Smooth muscle cell (in vitro differentiated cells): Measurements from ENCODE around the gene TUSC2. TPM values are rescaled to one million over a fixed set of nuclear protein-coding genes. Genes with fewer than 3 reads are reported as not detected.

Source experiments
- DNase-seq: peaks from one replicate; lab custom pipeline; 2025; ENCODE audit not compliant: unreplicated experiment; lab: John Stamatoyannopoulos, UW
- H2AFZ ChIP-seq: fragments of 200-600 bp; sonication (generic); 2 replicates; pipeline ENCODE4 v1.6.0; 2016; ENCODE audit warnings: antibody characterized with exemption, low read depth, mild to moderate bottlenecking
- H3F3A ChIP-seq: fragments of 200-600 bp; sonication (generic); 2 replicates; pipeline ENCODE4 v1.6.0; 2017; ENCODE audit warnings: antibody characterized with exemption, low read depth
- H3K27ac ChIP-seq: fragments of 200-600 bp; sonication (generic); 2 replicates; pipeline ENCODE4 v1.5.1; 2016; ENCODE audit warnings: low read depth, mild to moderate bottlenecking
- H3K27me3 ChIP-seq: fragments of 200-600 bp; sonication (generic); 2 replicates; pipeline ENCODE4 v1.6.1; 2016; ENCODE audit warnings: low read depth, mild to moderate bottlenecking
- H3K36me3 ChIP-seq: fragments of 200-600 bp; sonication (generic); 2 replicates; pipeline ENCODE4 v1.5.1; 2016; ENCODE audit warnings: low read depth
- H3K4me1 ChIP-seq: fragments of 200-600 bp; sonication (generic); 2 replicates; pipeline ENCODE4 v1.5.1; 2016; ENCODE audit warnings: low read depth
- H3K4me2 ChIP-seq: fragments of 200-600 bp; sonication (generic); 2 replicates; pipeline ENCODE4 v1.6.0; 2016; ENCODE audit warnings: mild to moderate bottlenecking
- H3K4me3 ChIP-seq: fragments of 200-600 bp; sonication (generic); 2 replicates; pipeline ENCODE4 v1.5.1; 2016; ENCODE audit warnings: mild to moderate bottlenecking
- H3K79me2 ChIP-seq: fragments of 200-600 bp; sonication (generic); 2 replicates; pipeline ENCODE4 v1.6.0; 2016; ENCODE audit warnings: low read depth, mild to moderate bottlenecking
- H3K9ac ChIP-seq: fragments of 200-600 bp; sonication (generic); 2 replicates; pipeline ENCODE4 v1.6.0; 2016; ENCODE audit warnings: low read depth
- H3K9me3 ChIP-seq: fragments of 200-600 bp; sonication (generic); replicated peaks from 2 replicates; pipeline ENCODE4 v1.5.1; 2016; ENCODE audit warnings: low read depth
- H4K20me1 ChIP-seq: fragments of 200-600 bp; sonication (generic); 2 replicates; pipeline ENCODE4 v1.6.0; 2016; ENCODE audit warnings: low read depth
- WGBS: methylation state at CpG from one replicate; pipeline ENCODE4 v1.1.7; 2016; ENCODE audit warnings: low lambda C conversion rate; 5-methylcytosine and 5-hydroxymethylcytosine counted together
- polyA plus RNA-seq: library from polyadenylated mRNA; unstranded; fragments of >200 nt; fragmentation: Nextera tagmentation; extraction: Ambion mirVana; gene quantifications from 2 replicates; pipeline ENCODE4 v1.2.1, GENCODE V29; 2016
- total RNA-seq: library from RNA; depleted of rRNA; stranded (reverse); fragments of >200 nt; gene quantifications from 2 replicates; pipeline ENCODE4 v1.2.3, GENCODE V29; 2014
- TF ChIP-seq, protein P1 (sequence below): fragments of 200-600 bp; sonication (generic); IDR thresholded peaks from 2 replicates; pipeline ENCODE4 v1.5.1; 2017; ENCODE audit warnings: borderline replicate concordance, mild to moderate bottlenecking, antibody characterized with exemption; ENCODE audit not compliant: insufficient read depth, poor library complexity, severe bottlenecking

TUSC2 gene
- total and polyA plus RNA-seq, 2 experiments from 2014 or later = 25.1 to 53.4 TPM

DNA sequence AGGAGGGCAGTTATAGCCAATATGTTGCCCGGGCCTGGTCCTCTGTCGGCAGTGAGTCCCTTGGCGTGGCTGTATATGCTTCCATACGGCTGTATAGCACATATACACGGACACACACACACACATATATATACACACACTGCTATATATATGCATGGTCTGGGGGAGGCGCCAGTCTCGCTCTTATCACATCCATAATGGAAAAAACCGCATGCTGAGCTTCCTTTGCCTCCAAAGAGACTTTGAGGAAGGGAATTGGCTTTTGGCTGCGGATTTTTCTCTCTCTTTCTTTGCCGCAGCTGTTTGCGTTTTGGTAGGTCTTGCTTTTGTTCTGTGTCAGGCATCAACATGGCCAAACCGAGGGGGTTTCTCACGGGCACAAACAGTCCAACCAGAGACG, 42.6 kb upstream of the TUSC2 start:
- 58% methylated on average over 14 of the region's 14 CpGs for WGBS
- Histone ChIP-seq H3K27me3 (no peaks in the 10 kb centered on the region), H3F3A (no peaks in the 10 kb centered on the region), H2AFZ (no peak overlapping the region), H3K4me3 (no peak overlapping the region), H3K9ac (no peak overlapping the region), H3K79me2 (no peaks in the 10 kb centered on the region), H4K20me1 (no peaks in the 10 kb centered on the region), H3K9me3 (no peaks in the 10 kb centered on the region), H3K4me2 (no peak overlapping the region), H3K27ac (no peak overlapping the region), H3K4me1 (peaks cover 6% of the 10 kb centered on the region), H3K36me3 (no peaks in the 10 kb centered on the region)
- TF ChIP-seq, protein P1, sequence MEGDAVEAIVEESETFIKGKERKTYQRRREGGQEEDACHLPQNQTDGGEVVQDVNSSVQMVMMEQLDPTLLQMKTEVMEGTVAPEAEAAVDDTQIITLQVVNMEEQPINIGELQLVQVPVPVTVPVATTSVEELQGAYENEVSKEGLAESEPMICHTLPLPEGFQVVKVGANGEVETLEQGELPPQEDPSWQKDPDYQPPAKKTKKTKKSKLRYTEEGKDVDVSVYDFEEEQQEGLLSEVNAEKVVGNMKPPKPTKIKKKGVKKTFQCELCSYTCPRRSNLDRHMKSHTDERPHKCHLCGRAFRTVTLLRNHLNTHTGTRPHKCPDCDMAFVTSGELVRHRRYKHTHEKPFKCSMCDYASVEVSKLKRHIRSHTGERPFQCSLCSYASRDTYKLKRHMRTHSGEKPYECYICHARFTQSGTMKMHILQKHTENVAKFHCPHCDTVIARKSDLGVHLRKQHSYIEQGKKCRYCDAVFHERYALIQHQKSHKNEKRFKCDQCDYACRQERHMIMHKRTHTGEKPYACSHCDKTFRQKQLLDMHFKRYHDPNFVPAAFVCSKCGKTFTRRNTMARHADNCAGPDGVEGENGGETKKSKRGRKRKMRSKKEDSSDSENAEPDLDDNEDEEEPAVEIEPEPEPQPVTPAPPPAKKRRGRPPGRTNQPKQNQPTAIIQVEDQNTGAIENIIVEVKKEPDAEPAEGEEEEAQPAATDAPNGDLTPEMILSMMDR = peak; percentile 27
- no peak for DNase-seq

DNA sequence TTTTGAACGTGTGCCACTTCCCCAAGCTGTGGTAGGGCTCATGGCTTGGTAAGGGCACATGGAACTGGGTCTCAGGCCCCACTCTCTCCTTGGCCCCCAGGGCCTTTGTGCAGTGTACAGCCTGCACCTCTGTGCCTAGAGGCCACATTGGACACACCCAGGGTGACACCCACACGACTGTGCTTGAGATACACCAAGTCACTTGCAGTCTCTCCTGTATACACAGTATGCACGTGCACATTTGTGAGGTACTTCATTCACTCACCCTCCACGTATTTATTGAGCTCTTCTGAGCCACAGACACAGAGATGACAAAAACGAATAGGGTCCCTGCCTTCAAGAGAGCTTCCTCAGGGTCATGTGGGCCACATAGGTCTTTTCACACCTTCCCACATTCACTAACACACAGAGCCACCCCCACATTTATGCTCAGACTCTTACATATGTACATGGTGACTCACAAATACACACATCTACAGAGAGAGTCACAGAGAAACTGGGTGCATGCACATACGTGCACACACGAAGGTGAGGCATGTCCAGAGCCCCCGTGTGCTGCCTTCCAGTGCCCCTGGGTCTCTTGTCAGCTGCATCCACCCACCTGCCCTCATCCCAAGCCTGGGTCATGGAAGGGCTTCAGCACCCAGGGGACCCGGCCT, 41.1 kb upstream of the TUSC2 start:
- DNase-seq = no peak

DNA sequence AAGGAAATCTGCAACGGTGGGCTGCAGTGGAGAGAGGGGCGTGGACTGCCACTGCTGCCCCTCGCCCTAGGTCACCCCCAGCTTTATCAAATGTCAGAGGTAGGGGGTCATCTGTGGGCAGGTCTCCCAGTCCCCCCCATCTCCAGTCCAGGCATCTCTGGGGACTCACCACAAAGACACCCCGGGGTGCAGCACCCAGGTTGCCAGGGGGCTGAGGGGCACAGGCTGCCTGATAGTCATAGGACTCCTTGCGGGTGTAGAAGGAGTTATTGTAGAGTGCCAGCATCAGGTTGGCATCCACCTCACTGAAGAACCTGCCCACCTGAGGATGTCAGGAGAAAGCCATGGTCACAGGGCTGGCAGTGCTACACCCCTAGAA, 37.8 kb upstream of the TUSC2 start:
- no peak overlapping the region for H3K9ac ChIP-seq
- H4K20me1 ChIP-seq = no peaks in the 10 kb centered on the region
- no peaks in the 10 kb centered on the region for H3F3A ChIP-seq
- no peak overlapping the region for H2AFZ ChIP-seq
- peaks cover 3% of the 10 kb centered on the region for H3K4me1 ChIP-seq
- H3K27me3 ChIP-seq = no peaks in the 10 kb centered on the region
- H3K9me3 ChIP-seq = no peaks in the 10 kb centered on the region
- WGBS = 74% methylated on average over 5 of the region's 5 CpGs
- TF ChIP-seq, protein P1 = no peak
- DNase-seq = no peak
- H3K4me2 ChIP-seq = peak overlapping the region; percentile 83
- no peaks in the 10 kb centered on the region for H3K79me2 ChIP-seq
- H3K36me3 ChIP-seq = no peaks in the 10 kb centered on the region
- no peak overlapping the region for H3K27ac ChIP-seq
- peak overlapping the region; percentile 60 for H3K4me3 ChIP-seq

More for the DNA sequence above, 41.1 kb upstream of the TUSC2 start:
- 80% methylated on average over 9 of the region's 9 CpGs for WGBS
- H3K9me3 ChIP-seq = no peaks in the 10 kb centered on the region
- no peak overlapping the region for H3K4me3 ChIP-seq
- no peaks in the 10 kb centered on the region for H3K79me2 ChIP-seq
- no peaks in the 10 kb centered on the region for H3K27me3 ChIP-seq
- H4K20me1 ChIP-seq = no peaks in the 10 kb centered on the region
- no peak overlapping the region for H3K4me2 ChIP-seq
- no peak overlapping the region for H3K9ac ChIP-seq
- H3F3A ChIP-seq = no peaks in the 10 kb centered on the region
- no peak overlapping the region for H3K27ac ChIP-seq
- TF ChIP-seq, protein P1 = no peak
- peaks cover 9% of the 10 kb centered on the region for H3K4me1 ChIP-seq
- H2AFZ ChIP-seq = no peak overlapping the region
- no peaks in the 10 kb centered on the region for H3K36me3 ChIP-seq
